ENCODE results near the gene STMN1. TPM values are rescaled to one million over a fixed set of nuclear protein-coding genes. Genes with fewer than 3 reads are reported as not detected.

The STMN1 gene
- polyA plus RNA-seq, 3 donors, result 1,230 to 1,452 (median 1,364) TPM

- DNase-seq (ENCODE audit: low read depth in 3 of 3, low spot score in 2 of 3), result no peak
Measured at GRCh38 chr1:25896266-25896665, 10.0 kb downstream of the STMN1 start.

DNA sequence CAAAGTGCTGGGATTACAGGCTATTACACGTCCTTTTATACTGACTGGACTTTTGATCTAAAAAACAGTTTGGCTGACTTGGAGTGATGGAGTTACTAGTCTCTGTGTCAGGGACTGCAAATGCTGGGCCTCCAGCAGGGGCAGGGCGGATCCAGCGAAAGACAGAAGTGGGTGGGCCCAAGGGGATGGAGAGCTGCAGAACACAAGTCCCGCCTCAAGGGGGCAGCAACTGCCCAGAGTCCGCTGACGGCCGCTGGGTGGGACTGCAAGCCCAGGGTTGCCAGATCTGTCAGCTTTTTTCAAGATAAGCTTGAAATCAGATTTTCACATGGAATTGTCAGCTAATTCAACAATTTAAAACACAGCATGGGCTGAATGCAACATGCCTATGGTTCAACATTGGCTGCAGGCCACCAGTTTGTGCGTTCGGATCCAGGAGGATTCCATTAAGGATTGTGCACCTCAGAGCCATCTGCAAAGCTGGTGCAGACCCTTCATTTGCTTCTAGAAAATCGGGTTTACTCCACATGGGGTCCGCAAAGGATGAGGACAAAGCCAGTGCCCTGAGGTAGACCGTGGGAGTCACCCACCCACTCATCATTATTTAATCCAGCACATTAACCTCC lies 10.7 kb downstream of the STMN1 start:
- peak in 2 of 3 donors; percentile 80 to 87 for DNase-seq (ENCODE audit: low read depth in 3 of 3, low spot score in 2 of 3)

- no peak for DNase-seq (ENCODE audit: low read depth in 3 of 3, low spot score in 2 of 3)
Measured at GRCh38 chr1:25893116-25893515, 13.1 kb downstream of the STMN1 start.

- DNase-seq (ENCODE audit: low read depth in 3 of 3, low spot score in 2 of 3), result no peak
Measured at GRCh38 chr1:25891606-25892005, 14.6 kb downstream of the STMN1 start.

DNA sequence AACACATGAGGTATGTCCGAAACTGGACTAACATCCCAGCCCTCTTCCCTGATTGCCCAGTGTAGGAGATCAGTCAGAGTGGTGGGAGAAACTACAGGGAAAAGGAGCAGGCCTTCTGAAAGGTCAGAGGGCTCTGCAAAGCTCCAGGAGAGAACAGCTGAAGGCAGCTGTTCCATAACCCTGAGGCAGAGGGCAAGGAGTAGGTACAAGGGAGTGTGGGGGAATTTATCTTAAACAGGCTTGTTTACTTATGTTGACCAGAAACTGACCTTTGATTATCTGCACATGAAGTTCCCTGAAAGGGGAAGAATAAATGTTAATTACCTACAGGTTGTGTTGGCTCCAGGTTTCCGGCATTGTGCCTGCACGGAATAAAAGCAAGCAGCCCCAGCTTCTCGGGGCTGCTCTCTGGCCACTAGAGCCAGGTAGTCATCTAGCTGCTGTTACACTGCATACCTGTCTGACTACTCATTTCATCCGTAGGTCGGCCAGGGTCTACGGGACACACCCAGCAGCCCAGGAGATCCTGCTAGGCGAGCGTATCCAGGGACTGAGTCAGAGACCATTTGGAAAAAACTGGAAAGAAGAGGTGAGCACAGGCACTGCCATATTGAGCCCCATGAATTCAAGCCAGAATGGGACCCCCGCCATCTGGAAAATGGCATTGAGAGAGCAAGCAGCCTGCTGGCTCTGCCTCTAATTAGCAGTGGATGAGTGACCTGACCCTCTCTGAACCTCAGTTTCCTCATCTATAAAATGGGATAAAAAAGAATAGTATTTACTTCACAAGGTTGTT lies 15.8 kb downstream of the STMN1 start:
- DNase-seq (ENCODE audit: low read depth in 3 of 3, low spot score in 2 of 3), result no peak

- no peak for DNase-seq (ENCODE audit: low read depth in 3 of 3, low spot score in 2 of 3)
Measured at GRCh38 chr1:25889470-25889869, 16.7 kb downstream of the STMN1 start.

DNA sequence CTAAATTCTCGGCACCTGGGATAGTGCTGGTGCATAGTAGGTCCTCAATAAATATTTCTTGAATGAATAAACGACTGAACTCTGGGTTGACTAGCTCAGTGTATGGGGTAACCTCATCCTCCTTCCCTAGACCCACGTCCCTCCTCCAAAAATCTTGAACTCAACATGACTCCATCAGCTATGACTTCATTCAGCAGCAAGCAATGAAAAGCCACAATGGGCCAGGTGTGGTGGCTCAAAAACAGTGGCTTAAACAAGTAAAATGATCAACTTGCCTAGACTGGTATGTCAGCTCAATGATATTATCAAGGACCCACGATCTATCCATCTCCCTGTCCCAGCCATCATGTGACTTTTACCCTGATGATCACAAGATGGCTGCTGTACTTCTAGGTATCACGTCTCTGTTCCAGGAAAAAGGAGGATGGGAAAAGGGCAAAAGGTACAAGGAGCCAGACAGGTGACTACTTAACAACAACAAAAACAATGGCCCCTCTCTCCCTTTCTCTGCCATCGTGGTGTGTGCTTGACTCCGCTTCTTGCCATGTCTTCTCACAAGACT lies 17.7 kb downstream of the STMN1 start:
- no peak for DNase-seq (ENCODE audit: low read depth in 3 of 3, low spot score in 2 of 3)

- DNase-seq (ENCODE audit: low read depth in 3 of 3, low spot score in 2 of 3), result no peak
Measured at GRCh38 chr1:25885602-25886001, 20.6 kb downstream of the STMN1 start.

DNA sequence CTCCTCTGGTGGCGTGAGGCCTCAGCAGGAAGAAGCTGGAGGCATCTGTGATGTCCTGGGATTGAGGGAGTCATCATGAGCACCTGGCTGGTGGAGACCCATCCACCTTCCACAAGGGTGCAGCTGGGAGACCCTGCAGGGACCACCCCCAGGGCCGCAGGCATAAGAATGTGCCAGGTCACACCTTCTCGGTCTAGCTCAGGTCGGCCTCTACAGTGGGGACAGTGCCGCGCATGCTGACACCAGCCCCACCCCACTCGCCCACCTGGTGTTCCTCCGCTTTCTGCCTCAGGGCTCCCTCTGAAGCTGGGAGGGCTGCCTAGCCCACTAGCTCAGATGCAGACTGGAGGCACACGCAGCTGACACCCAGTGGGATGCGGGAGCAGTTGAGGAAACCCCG lies 25.0 kb downstream of the STMN1 start:
- no peak for DNase-seq (ENCODE audit: low read depth in 3 of 3, low spot score in 2 of 3)

DNA sequence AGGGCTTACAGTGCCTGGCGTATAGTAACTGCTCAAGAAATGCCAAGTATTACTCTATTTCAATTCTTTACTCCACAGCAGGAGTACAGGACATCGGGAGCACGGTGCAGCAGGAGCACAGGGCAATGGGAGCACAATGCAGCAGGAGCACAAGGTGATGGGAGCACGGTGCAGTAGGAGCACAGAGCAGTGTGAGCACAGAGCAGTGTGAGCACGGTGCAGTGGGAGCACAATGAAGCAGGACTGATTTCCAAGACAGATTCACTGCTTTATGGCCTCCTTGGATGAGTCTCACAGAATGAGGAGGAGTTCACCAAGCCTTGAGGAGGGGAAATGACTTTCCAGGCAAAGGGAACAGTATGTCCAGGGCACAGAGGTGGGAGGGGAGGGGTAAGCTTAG lies 25.7 kb downstream of the STMN1 start:
- no peak for DNase-seq (ENCODE audit: low read depth in 3 of 3, low spot score in 2 of 3)

GRCh38 chr1:25879675-25880074 lies 26.5 kb downstream of the STMN1 start:
- DNase-seq (ENCODE audit: low read depth in 3 of 3, low spot score in 2 of 3), result no peak

- no peak for DNase-seq (ENCODE audit: low read depth in 3 of 3, low spot score in 2 of 3)
Measured at GRCh38 chr1:25878690-25879089, 27.5 kb downstream of the STMN1 start.

- no peak for DNase-seq (ENCODE audit: low read depth in 3 of 3, low spot score in 2 of 3)
Measured at GRCh38 chr1:25877155-25877554, 29.1 kb downstream of the STMN1 start.

DNA sequence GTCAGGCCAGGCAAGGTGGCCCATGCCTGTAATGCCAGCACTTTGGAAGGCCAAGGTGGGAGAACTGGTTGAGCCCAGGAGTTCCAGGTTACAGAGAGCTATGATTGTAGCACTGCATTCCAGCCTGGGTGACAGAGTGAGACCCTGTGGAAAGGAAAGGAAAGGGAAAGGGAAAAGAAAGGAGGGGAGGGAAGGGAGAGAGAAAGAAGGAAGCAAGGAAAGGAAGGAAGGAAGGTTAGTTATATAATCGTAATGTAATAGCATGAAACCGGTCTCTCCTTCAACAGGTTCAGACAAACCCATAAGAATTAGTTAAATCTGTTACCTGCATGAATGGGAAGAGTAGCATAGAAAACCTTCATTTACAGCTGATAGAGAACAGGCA lies 29.5 kb downstream of the STMN1 start:
- DNase-seq (ENCODE audit: low read depth in 3 of 3, low spot score in 2 of 3), result no peak

GRCh38 chr1:25875856-25876692 lies 30.1 kb downstream of the STMN1 start:
- no peak for DNase-seq (ENCODE audit: low read depth in 3 of 3, low spot score in 2 of 3)

DNA sequence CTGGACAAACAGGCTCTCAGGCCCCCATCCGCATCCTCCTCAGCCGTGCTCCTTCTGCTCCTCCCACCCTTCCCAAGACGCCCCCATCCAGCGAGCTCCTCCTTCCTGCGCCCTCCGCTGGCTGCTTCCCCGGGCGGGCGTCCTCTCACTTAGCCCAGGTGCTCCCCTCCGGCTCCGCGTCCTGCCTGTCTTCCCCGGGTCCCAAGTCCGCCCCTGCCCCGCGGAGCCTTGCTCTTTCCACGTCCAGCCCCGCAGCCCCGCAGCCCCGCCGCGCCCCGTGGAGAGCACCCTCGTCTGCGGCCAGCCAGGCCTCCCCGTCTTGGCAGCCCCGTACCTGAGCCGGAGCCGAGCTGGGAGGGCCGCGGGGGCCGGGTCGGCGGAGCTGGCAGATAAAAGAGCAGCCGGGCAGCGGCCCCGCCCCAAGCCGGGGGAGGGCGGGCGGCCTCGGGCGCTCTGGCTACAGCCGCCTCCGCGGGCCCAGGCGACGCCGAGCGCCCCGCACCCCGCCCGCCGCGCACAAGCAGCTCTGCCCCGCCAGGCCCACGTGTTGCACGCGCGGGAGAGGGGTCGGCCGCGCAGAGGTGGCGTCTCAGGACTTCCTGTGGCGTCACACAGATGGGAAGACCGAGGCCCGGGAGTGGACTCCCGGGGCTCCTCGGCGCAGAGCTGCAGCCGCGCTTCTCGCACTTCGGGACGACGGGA lies 30.9 kb downstream of the STMN1 start, which contains the start of gene PAQR7:
Gene PAQR7, minus strand, starts transcription at position 555 of the 702 bp plus-strand sequence. CDS start 11,869 bp downstream, outside the sequence.
- peak in 1 of 3 donors; percentile 60 for DNase-seq (ENCODE audit: low read depth in 3 of 3, low spot score in 2 of 3)

GRCh38 chr1:25874635-25875153 lies 31.5 kb downstream of the STMN1 start:
- DNase-seq (ENCODE audit: low read depth in 3 of 3, low spot score in 2 of 3), result no peak

GRCh38 chr1:25874209-25874608 lies 32.0 kb downstream of the STMN1 start:
- no peak for DNase-seq (ENCODE audit: low read depth in 3 of 3, low spot score in 2 of 3)

DNA sequence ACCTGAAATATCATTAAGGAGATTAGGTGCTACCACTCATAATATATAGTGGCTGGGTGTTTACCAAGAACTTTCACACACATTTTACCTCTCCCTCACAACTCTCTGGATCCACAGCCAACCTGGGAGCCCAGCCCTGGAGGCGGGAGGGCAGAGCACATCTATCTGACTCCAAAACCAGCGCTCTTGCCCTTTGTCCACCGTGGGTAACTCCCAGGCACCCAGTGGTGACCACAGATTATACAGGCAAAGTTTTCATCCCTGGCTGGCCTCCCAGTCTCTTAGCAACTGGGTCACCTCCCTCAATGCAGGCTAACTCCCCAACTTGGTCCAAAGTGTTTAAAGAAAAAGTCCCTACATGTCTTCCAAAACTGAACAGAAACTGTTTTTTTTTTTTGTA lies 33.1 kb downstream of the STMN1 start:
- DNase-seq (ENCODE audit: low read depth in 3 of 3, low spot score in 2 of 3), result no peak

DNA sequence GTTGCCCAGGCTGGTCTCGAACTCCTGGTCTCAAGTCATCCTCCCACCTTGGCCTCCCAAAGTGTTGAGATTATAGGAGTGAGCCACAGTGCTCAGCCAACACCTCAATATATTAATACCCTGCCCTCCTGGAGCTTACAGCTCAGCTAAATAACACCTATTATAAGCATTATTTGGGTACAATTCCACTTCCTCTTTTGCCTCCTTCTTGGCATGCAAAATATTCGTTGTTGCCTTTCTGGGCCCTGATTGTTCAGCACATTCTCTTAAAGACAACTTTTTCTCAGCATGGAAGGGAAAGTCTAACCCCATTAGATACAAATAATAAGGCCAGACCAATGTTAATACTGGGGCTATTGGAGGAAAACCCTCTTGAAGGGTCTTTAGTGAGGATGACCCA lies 33.5 kb downstream of the STMN1 start:
- no peak for DNase-seq (ENCODE audit: low read depth in 3 of 3, low spot score in 2 of 3)

Measured in right renal cortex interstitium (tissue), 3 donors.